MM.1S (cell line): ENCODE data around the gene SLC2A1.

Experiments
- DNase-seq: peaks from one replicate; pipeline ENCODE4 v3.0.0-alpha.2; 2015
- H2AFZ ChIP-seq: fragments of 300-600 bp; sonication (generic); 2 replicates; pipeline ENCODE4 v1.6.0; 2016; ENCODE audit warnings: antibody characterized with exemption, low read length
- H3F3A ChIP-seq: fragments of 300-600 bp; sonication (generic); 2 replicates; pipeline ENCODE4 v1.6.1; 2016; ENCODE audit warnings: mild to moderate bottlenecking, antibody characterized with exemption, low read length, moderate library complexity, mixed read lengths; ENCODE audit not compliant: insufficient read depth
- H3K27ac ChIP-seq: fragments of 300-600 bp; sonication (generic); 2 replicates; pipeline ENCODE4 v1.5.1; 2016; ENCODE audit warnings: mild to moderate bottlenecking, low read length
- H3K27me3 ChIP-seq: fragments of 300-600 bp; sonication (generic); replicated peaks from 2 replicates; pipeline ENCODE4 v1.6.0; 2016; ENCODE audit warnings: low read length; ENCODE audit not compliant: insufficient read depth
- H3K36me3 ChIP-seq: fragments of 300-600 bp; sonication (generic); replicated peaks from 2 replicates; pipeline ENCODE4 v1.6.1; 2016; ENCODE audit warnings: mild to moderate bottlenecking, low read length, mixed read lengths; ENCODE audit not compliant: insufficient read depth
- H3K4me1 ChIP-seq: fragments of 300-600 bp; sonication (generic); 2 replicates; pipeline ENCODE4 v1.6.1; 2016; ENCODE audit warnings: low read length, mixed read lengths
- H3K4me2 ChIP-seq: fragments of 300-600 bp; sonication (generic); 2 replicates; pipeline ENCODE4 v1.6.0; 2016; ENCODE audit warnings: low read depth, low read length
- H3K4me3 ChIP-seq: fragments of 300-600 bp; sonication (generic); 2 replicates; pipeline ENCODE4 v1.5.1; 2016; ENCODE audit warnings: low read length, mixed read lengths
- H3K79me2 ChIP-seq: fragments of 300-600 bp; sonication (generic); 2 replicates; pipeline ENCODE4 v1.6.1; 2016; ENCODE audit warnings: mixed run types, low read length, mixed read lengths
- H3K9ac ChIP-seq: fragments of 300-600 bp; sonication (generic); 2 replicates; pipeline ENCODE4 v1.6.1; 2016; ENCODE audit warnings: low read length, mixed read lengths
- H3K9me2 ChIP-seq: fragments of 300-600 bp; sonication (generic); replicated peaks from 2 replicates; pipeline ENCODE4 v1.6.1; 2016; ENCODE audit warnings: mild to moderate bottlenecking, low read length, mixed read lengths; ENCODE audit not compliant: insufficient read depth
- H3K9me3 ChIP-seq: fragments of 300-600 bp; sonication (generic); replicated peaks from 2 replicates; pipeline ENCODE4 v1.6.1; 2016; ENCODE audit warnings: mild to moderate bottlenecking, low read length, mixed read lengths; ENCODE audit not compliant: insufficient read depth
- H4K20me1 ChIP-seq: fragments of 300-600 bp; sonication (generic); 2 replicates; pipeline ENCODE4 v1.6.1; 2016; ENCODE audit warnings: mild to moderate bottlenecking, low read length, moderate library complexity, mixed read lengths; ENCODE audit not compliant: insufficient read depth
- EZH2 ChIP-seq: fragments of 300-600 bp; sonication (generic); optimal IDR thresholded peaks from 2 replicates; pipeline ENCODE3; 2017; ENCODE audit warnings: low read depth, mild to moderate bottlenecking, antibody characterized with exemption, low read length, mixed read lengths
- EZH2phosphoT487 ChIP-seq: fragments of 300-600 bp; sonication (generic); IDR thresholded peaks from 2 replicates; pipeline ENCODE4 v1.6.1; 2018; ENCODE audit warnings: antibody characterized with exemption, low read length
- TF ChIP-seq, protein P1 (sequence below): fragments of 300-600 bp; sonication (generic); IDR thresholded peaks from 2 replicates; pipeline ENCODE4 v1.5.1; 2016; ENCODE audit warnings: antibody characterized with exemption, low read length, mixed read lengths

SLC2A1 gene

DNA sequence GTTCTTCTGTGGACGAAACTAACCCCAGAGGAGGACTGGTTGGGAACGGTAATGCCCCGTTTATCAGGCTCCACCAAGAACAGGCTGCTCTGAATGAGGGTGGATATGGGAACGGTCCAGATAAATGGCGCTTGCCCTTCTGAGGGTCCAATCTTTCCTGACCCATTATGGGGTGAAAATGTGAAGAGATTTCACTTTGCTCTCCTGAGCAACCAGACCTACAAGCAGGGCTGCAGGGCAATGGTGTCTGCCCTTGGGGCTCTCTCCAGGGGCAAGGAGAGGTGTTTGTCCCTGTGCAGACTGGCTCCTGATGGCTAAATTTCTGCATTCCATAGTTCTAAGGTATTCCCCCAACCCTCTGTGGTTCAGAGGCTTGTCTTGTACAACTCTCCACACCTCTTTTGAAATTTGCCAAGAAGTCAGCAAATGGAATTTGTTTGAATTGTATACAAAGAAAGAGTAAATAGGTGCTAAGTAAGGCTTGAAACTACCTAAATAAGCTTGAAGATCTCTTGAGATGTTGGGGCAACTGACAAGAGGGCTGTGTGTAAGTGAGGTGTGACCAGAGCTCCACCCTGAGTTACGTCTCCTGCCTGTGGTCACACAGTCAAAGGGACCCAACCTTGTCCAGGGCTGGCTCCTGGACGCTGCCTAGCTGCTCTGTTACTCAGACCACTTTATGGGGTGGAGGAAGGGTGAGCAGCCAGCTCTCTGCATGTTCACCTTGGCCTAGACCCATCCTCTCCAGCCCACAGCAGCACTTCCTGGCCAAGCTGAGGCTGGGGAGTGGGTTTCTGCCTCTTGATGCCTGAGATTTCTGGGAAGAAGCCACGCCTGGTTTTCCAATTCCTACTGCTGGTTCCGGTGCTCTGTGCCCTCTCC is 24.8 kb downstream of the SLC2A1 start:
- H3K4me1 ChIP-seq: peaks cover 44% of the 10 kb centered on the region
- no peak overlapping the region for H3K4me3 ChIP-seq
- no peaks in the 10 kb centered on the region for H4K20me1 ChIP-seq
- H3F3A ChIP-seq: peaks cover 5% of the 10 kb centered on the region; the same call in 1 of the 2 replicates
- TF ChIP-seq EZH2phosphoT487: no peak
- TF ChIP-seq EZH2: no peak
- TF ChIP-seq, protein P1, sequence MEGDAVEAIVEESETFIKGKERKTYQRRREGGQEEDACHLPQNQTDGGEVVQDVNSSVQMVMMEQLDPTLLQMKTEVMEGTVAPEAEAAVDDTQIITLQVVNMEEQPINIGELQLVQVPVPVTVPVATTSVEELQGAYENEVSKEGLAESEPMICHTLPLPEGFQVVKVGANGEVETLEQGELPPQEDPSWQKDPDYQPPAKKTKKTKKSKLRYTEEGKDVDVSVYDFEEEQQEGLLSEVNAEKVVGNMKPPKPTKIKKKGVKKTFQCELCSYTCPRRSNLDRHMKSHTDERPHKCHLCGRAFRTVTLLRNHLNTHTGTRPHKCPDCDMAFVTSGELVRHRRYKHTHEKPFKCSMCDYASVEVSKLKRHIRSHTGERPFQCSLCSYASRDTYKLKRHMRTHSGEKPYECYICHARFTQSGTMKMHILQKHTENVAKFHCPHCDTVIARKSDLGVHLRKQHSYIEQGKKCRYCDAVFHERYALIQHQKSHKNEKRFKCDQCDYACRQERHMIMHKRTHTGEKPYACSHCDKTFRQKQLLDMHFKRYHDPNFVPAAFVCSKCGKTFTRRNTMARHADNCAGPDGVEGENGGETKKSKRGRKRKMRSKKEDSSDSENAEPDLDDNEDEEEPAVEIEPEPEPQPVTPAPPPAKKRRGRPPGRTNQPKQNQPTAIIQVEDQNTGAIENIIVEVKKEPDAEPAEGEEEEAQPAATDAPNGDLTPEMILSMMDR: no peak
- no peak overlapping the region for H2AFZ ChIP-seq
- peaks cover 56% of the 10 kb centered on the region for H3K79me2 ChIP-seq
- H3K4me2 ChIP-seq: no peak overlapping the region
- no peak overlapping the region for H3K9ac ChIP-seq
- no peaks in the 10 kb centered on the region for H3K9me2 ChIP-seq
- H3K27ac ChIP-seq: no peak overlapping the region
- no peaks in the 10 kb centered on the region for H3K36me3 ChIP-seq
- no peak for DNase-seq
- H3K27me3 ChIP-seq: no peaks in the 10 kb centered on the region
- no peaks in the 10 kb centered on the region for H3K9me3 ChIP-seq

DNA sequence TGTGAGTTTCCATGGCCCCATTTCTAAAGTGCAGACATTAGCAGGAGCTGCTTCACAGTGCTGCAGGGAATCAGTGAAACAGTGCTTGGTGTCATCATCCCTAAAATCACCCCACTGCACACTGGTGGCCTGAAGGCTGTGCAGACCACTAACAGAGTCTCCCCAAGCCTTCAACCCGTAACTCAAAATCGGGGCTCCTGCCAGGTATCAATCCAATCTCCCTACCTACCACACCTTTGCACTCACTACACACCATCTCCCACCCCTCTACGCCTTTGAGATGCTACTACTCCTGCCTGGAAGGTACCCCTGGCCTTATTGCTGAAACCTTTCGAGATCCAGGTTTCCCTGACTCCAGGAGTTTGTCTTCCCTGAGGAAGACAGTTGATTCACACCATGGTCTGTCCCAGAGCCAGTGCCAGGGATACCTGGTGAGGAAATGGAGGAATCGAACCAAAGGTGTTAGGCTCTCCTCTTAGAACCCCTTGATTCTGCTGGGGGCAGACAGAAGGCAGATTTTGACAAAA is 25.5 kb downstream of the SLC2A1 start:
- Histone ChIP-seq H3K4me1 (peaks cover 44% of the 10 kb centered on the region), H3K4me2 (no peak overlapping the region), H3K27me3 (no peaks in the 10 kb centered on the region), H3K36me3 (no peaks in the 10 kb centered on the region), H3K4me3 (no peak overlapping the region), H3K27ac (no peak overlapping the region), H3K9me3 (no peaks in the 10 kb centered on the region), H3F3A (peaks cover 5% of the 10 kb centered on the region; the same call in 1 of the 2 replicates), H2AFZ (no peak overlapping the region), H4K20me1 (no peaks in the 10 kb centered on the region), H3K79me2 (peaks cover 52% of the 10 kb centered on the region), H3K9me2 (no peaks in the 10 kb centered on the region), H3K9ac (no peak overlapping the region)
- TF ChIP-seq, protein P1: no peak
- TF ChIP-seq EZH2phosphoT487 (no peak), EZH2 (no peak)
- no peak for DNase-seq

DNA sequence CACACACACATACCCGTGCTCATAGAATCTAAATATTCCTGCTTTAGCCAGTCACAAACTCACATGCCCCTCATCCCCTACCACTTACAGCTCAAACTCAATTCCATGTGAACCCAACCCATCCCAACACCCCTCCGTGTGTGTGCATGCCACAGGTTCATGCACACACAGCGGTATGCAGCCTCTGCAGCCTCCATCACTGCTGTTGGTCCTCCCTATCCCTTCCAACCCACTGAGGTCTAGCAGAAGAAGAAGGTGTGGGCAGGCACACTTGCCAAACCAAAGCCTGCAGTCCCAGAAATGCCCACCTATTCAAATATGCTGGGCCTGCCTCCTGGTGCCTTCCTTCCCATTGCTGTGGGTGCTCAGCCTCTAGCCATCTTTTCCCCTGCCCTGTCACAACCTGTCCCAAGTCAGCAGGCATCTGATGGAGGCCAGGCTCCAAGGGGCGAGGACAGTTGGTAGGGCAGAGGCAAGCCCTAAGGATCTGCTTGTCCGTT is 26.2 kb downstream of the SLC2A1 start:
- TF ChIP-seq, protein P1: no peak
- TF ChIP-seq EZH2phosphoT487 (no peak), EZH2 (no peak)
- Histone ChIP-seq H3K9ac (no peak overlapping the region), H3K4me1 (peaks cover 44% of the 10 kb centered on the region), H2AFZ (no peak overlapping the region), H4K20me1 (no peaks in the 10 kb centered on the region), H3K9me2 (no peaks in the 10 kb centered on the region), H3K79me2 (peaks cover 52% of the 10 kb centered on the region), H3K27ac (peak overlapping the region; percentile 79; the same call in 1 of the 2 replicates), H3K9me3 (no peaks in the 10 kb centered on the region), H3K4me3 (no peak overlapping the region), H3K27me3 (no peaks in the 10 kb centered on the region), H3K36me3 (0 out of 2 replicates have a peak, but pooled peaks cover 1% of the 10 kb centered on the region), H3F3A (peaks cover 5% of the 10 kb centered on the region; the same call in 1 of the 2 replicates), H3K4me2 (no peak overlapping the region)
- no peak for DNase-seq
